ENCODE data around the gene PAFAH1B1.
"Not testable (repeated sequence)": the region's sequence is repeated elsewhere in the genome, so short reads cannot be mapped to it uniquely, and the experiment has no call there.

PAFAH1B1 gene

GRCh38 chr17:2592971-2593820 lies at the start of gene PAFAH1B1:
PAFAH1B1 (plus strand) TSS chr17:2593654; CDS start chr17:2638289, 44,635 bp downstream.
- peak; percentile 93 for DNase-seq

- no peak for DNase-seq
Observed at GRCh38 chr17:2545393-2545792, 48.1 kb upstream of the PAFAH1B1 start.

- DNase-seq = no peak
Observed at GRCh38 chr17:2547176-2547575, 46.3 kb upstream of the PAFAH1B1 start.

- DNase-seq = not testable (repeated sequence)
Observed at GRCh38 chr17:2548026-2548425, 45.4 kb upstream of the PAFAH1B1 start.

- no peak for DNase-seq
Observed at GRCh38 chr17:2549392-2550211, 43.9 kb upstream of the PAFAH1B1 start.

- no peak for DNase-seq
Observed at GRCh38 chr17:2551493-2551892, 42.0 kb upstream of the PAFAH1B1 start.

GRCh38 chr17:2551928-2552327 lies 41.5 kb upstream of the PAFAH1B1 start:
- DNase-seq = no peak

GRCh38 chr17:2560658-2561057 lies 32.8 kb upstream of the PAFAH1B1 start:
- no peak for DNase-seq

GRCh38 chr17:2562162-2562858 lies 31.1 kb upstream of the PAFAH1B1 start:
- no peak for DNase-seq

GRCh38 chr17:2563061-2563460 lies 30.4 kb upstream of the PAFAH1B1 start:
- DNase-seq = no peak

- DNase-seq = no peak
Observed at GRCh38 chr17:2563543-2563942, 29.9 kb upstream of the PAFAH1B1 start.

GRCh38 chr17:2564877-2565276 lies 28.6 kb upstream of the PAFAH1B1 start:
- DNase-seq = no peak

GRCh38 chr17:2566056-2566455 lies 27.4 kb upstream of the PAFAH1B1 start:
- DNase-seq = no peak

- DNase-seq = no peak
Observed at GRCh38 chr17:2571523-2572303, 21.7 kb upstream of the PAFAH1B1 start.

- not testable (repeated sequence) for DNase-seq
Observed at GRCh38 chr17:2572304-2572609, 21.2 kb upstream of the PAFAH1B1 start.

GRCh38 chr17:2580151-2580550 lies 13.3 kb upstream of the PAFAH1B1 start:
- DNase-seq = no peak

GRCh38 chr17:2580661-2581060 lies 12.8 kb upstream of the PAFAH1B1 start:
- no peak for DNase-seq

- no peak for DNase-seq
Observed at GRCh38 chr17:2582493-2582892, 11.0 kb upstream of the PAFAH1B1 start.

GRCh38 chr17:2591040-2591640 lies 2.3 kb upstream of the PAFAH1B1 start:
- DNase-seq = no peak

- peak; percentile 82 for DNase-seq
Observed at GRCh38 chr17:2593821-2594721, 617 bp downstream of the PAFAH1B1 start.

Measured in activated CD4-positive, alpha-beta T cell treated with anti-CD3 and anti-CD28 coated beads, Interleukin-2, amount 50 U/mL, for 16 hours (primary cell).